GM19468 (cell line): ENCODE data around the gene CLSTN2.

Source experiments
- ATAC-seq: cut with Tn5 transposase; IDR thresholded peaks from one replicate; pipeline ENCODE4 v1.9.1; 2021; ENCODE audit warnings: mild to moderate bottlenecking, moderate library complexity, moderate number of reproducible peaks; ENCODE audit not compliant: unreplicated experiment; ENCODE audit errors: extremely low read depth

The CLSTN2 gene

DNA sequence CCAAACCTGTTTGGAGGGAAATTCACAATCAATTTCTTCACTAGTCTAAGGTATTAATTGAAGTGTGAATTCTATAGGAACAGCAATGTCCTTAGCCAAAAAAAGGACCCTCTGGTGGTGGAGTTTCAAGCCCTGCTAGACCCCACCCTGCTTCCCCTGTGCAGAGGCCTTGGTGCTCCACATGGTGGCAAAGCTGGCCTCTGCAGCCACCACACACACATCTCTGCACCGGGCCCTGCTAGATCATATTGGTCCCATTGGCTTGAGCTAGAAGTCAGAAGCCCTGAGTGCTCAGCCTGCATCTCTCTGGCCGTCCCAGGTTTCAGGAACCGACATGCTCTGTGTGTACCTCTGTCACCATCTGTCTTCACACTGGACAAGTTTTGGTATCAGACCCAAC, 522.0 kb downstream of the CLSTN2 start:
- ATAC-seq: no peak

DNA sequence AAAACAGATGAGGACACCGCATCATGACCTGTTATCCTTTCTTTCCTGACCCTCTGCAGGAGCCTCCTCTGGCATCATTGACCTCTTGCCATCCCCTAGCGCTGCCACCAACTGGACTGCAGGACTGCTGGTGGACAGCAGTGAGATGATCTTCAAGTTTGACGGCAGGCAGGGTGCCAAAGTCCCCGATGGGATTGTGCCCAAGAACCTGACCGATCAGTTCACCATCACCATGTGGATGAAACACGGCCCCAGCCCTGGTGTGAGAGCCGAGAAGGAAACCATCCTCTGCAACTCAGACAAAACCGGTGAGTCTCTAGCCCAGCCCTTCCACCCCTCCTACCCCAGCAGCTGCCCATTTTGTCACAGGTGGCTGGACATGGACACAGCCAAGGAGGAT, 524.5 kb downstream of the CLSTN2 start:
- no peak for ATAC-seq

DNA sequence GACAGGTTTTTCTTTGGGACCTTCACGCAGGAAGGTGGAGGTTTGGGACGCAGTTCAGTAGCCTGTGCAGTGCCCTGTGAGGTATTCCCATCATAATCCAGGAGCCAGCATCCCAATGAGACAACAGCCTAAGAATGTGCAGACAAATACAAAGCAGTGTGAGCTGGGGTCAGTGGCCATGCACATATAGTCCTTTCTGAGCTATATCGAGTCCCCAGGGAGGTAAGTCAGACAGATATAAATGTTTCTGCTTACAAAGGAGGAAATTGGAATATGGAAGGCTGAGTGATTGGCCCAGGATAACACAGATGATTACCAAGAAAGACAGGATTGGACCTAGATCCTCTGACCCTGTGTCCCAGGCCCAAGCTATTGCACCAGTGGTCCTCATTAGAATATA, 526.3 kb downstream of the CLSTN2 start:
- ATAC-seq: no peak

DNA sequence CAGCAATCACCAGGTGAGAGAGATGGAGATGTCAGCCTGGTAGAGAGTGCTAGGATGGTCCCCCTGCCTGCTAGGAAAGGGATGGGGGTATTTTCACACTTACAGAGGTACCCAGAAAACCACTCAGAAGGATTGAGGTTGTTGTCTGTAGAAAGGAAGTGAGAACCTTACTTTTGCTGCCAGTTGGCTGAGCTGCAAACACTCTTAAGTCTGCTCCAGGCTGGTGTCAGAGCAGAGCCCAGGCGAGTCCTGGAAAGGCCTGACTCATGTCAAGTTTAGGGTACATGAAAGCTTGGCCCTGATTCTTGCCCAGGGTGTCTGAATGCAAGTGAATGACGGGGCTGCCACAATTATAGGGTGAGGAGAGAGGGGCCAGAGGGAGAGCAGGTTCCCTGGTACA, 528.4 kb downstream of the CLSTN2 start:
- ATAC-seq: no peak

DNA sequence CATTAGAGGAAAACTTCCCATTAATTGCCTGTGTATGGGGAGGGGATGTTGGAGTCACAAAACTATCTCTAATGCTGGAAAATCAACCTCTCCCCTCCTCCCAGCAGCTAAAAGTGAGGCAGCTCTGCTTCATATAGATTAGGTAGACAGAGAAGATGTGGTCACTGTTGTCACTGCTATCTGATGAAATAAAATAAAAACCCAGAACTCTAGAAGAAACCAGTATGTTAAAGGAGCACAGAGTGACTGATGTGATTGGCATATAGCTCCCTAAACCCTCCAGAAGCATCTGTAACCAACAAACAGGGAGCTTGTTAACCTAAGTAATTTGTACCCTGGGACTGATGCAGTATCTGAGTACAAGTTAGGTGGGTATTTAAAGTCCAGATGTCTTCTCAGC, 531.0 kb downstream of the CLSTN2 start:
- no peak for ATAC-seq

DNA sequence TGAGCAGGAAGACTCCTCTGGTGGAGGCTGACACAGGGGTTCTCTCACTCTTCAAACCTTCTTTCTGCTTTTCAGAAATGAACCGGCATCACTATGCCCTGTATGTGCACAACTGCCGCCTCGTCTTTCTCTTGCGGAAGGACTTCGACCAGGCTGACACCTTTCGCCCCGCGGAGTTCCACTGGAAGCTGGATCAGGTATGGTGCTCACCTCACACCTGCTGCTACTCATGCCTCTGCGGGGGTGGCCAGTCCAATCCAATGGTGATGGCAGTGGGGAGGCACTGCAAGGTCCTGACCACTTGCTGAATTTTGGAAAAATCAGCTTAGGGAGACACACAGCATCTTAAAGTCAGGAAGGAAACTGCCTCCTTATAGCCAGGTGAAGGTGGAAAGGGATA, 531.5 kb downstream of the CLSTN2 start:
- no peak for ATAC-seq

DNA sequence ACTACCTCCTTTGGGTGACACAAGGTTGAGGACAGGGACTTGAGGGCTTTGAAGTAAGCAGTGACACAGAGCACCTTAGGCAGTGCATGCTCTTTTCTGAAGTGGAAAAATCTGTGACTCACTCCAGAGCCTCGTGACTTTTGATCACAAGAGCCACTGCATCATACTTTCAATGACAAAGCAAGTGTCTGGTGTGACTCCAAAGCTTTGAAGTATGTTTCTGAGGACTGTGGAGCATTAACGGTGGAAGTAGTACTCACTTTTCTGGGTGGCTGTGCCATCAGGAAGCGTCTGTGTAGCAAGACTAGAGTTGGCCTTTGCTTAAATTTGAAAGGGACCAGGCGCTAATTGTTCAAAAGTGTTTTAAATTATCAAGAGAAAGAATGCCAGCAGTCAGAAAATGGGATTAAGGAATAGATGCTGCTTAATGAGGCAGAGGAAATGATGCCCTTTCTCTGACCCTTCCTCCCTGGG, 532.2 kb downstream of the CLSTN2 start:
- no peak for ATAC-seq

DNA sequence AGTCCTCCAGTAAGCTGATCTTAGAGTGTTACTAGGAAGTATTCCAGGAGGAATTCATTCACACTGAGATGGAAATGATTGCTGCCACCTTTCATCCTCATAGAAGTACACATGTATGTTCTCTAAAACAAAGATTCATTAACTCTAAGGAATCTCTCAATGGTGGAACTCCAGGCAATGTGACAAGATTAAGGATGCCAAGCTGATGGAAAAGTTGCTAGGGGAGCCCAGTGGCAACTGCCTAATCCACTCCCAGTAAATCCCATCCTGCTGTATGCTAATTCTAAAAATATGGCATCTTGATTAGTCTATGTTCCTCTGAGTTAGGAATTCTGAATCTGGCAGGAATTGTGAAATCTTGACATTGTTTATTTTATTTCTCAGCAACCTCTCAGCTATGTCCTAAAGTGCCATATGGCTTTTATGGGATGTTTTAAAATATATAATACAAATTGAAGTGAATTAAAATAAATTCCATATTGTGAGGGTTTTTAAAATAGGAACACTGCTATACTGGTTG, 532.9 kb downstream of the CLSTN2 start:
- ATAC-seq: no peak

DNA sequence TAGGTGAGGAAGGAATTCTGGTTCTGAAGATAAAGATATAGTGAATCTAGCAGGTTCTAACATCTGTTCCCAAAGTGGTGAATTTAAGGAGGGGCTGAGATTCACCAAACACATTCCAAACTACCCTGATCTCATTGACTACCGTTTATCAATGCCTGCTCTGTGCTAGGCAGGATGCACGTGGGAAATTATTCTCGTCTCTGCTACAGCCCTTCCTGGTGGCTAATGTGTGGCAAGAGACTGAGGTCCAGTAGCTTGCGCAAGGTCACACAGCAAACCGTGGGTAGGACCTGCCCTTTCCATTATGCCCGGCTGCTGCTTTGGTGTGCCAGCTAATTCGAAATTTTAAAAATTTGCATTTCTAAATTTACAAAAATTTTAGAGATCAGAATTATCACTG, 533.4 kb downstream of the CLSTN2 start:
- no peak for ATAC-seq

DNA sequence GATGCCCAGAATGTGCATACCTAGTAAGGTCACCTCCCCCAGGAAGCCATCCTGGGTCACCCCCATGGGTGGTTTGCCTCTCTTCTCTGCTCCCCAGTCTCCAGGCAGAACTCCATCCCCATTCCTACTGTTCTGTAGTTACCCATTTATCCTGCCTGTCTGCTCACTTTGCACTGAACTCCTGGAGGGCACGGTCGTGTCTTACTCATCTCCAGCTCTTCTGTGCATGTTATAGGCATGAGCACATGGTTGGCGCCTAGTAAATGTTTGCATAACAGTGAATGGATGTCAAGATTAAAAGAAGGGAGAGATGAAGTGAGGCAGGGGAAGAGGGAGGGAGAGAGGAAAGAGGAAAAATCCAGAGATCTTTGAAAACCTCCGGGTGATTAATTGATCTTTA, 534.5 kb downstream of the CLSTN2 start:
- ATAC-seq: no peak

DNA sequence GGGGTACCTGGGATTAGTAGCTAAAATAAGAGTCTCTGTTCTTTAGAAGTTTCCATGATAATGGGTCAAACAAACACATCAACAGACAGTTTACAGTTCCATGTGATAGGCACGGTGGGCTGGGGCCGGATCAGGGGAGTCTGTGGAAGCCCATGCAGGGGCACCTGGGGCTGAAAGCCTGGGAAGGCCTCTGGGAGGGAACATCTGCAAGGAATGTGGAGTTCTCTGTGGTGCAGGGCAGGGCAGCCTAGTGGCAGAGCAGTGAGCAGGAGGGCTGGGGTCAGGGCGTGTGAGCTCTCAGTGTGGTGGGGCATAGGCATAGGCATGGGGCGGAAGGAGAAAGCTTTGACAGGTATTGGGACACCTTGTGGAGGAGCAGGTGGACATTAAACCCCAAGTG, 535.2 kb downstream of the CLSTN2 start:
- no peak for ATAC-seq

DNA sequence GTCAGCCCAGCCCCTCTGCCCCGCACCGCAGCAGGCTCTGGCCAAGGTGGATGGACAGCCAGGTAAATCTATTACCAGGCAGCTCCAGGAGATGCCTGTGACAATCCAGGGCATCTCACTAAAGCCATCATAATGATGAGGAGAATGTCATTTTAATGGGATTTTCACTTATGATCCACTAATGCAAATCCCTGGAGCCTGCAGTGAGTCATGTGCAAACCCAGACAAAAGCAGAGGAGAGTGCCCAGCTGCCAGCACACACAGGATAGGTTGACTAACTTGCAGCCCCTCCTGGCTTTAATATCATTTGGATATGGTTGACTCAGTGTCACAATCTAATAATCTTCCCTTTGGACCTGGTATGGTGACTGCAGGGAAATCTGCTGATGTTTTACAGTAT, 536.0 kb downstream of the CLSTN2 start:
- no peak for ATAC-seq

DNA sequence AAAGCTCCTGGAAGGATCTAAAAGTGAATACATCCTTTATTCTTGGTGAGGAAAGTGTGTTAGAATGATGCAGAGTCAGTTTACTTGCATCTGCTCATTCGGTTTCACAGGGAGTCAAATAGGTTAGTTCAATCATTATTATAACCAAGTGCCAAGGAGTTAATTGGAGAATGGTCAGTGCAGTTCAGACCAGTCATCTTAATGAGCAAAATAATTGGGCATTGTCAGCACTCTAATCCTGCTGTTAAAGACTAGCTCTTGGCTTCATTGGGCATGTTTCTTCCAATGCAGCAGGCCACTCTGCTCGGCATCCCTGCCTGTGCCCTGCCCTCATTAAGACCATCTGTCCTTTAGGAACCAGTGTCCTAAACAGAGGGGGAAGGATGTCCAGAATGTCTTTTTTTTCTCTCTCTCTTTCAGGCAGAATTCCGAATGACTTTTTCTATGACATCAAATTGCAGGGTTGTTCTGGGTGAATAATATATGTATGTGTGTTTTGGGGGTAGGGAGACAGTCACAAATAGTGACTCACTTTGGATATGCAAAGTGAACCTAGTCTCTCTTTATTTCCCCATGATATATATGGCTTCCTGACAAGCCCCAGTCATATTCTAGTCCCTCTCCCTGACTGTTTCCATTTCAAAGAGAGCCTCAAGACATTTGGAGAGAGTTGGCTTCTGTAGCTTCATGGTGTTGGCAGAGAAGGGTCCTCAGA, 537.5 kb downstream of the CLSTN2 start:
- ATAC-seq: no peak

DNA sequence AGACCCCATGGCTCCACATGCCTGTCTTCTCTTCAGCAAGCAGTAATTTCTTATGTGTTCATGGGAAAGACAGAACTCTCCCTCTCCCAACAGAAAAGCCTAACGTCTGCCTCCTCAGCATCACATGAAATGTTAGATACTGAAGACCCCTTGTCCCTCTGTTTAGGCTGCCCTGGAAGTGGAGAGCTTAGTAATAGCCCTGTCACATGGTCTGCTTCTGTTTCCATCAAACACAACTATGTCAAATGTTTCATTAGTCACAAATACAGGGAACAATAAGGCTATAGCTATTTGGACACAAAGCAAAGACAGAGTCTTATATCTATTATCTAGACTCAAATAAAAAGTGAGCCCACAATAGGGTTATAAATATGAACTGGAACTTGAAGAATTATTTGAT, 552.6 kb downstream of the CLSTN2 start:
- ATAC-seq: no peak

DNA sequence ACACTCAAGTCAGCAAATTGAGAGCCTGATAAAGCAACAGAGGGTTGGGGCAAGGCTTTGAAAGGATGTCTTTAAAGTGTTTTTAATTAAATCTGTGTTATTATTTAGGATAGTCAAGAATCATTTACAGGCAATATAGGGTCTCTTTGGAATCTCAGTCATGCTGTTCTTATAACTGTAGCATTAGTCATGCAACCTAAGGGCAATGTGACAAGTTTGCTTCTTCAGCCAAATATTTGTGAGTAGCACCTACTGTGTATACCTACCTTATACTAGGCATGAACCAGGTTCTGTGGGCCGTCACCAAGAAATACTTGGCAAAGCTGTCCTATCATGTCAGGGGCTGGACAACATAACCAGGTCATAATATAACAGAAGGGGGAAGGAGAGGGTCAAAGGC, 558.3 kb downstream of the CLSTN2 start:
- no peak for ATAC-seq

DNA sequence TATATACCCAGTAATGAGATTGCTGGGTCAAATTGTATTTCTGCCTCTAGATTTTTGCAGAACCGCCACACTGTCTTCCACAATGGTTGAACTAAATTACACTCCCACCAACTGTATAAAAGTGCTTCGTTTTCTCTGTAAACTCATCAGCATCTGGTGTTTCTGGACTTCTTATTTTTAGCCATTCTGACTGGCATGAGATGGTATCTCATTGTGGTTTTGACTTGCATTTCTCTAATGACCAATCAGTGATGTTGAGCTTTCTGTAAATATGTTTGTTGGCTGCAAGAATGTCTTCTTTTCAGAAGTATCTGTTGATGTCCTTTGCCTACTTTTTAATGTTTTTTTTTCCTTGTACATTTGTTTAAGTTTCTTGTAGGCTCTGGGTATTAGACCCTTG, 560.0 kb downstream of the CLSTN2 start:
- ATAC-seq: no peak

DNA sequence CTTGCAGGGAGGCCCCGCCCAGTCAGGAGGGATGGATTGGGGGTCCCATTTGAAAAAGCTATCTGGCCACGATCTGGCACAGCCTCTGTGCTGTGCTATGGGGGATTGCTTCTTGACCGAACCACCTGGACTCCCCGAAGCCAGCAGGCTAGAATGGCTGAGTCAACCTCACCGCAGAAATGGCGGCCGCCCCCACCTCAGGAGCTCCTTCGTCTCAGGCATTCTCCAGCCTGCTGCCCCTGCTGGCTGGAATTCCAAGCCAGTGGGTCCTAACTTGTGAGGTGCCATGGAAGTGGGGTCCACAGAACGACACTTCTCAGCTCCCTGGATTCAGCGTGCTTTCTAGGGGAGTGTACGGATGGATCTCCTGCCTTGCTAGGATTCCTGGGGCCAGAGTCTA, 562.3 kb downstream of the CLSTN2 start:
- ATAC-seq: no peak

DNA sequence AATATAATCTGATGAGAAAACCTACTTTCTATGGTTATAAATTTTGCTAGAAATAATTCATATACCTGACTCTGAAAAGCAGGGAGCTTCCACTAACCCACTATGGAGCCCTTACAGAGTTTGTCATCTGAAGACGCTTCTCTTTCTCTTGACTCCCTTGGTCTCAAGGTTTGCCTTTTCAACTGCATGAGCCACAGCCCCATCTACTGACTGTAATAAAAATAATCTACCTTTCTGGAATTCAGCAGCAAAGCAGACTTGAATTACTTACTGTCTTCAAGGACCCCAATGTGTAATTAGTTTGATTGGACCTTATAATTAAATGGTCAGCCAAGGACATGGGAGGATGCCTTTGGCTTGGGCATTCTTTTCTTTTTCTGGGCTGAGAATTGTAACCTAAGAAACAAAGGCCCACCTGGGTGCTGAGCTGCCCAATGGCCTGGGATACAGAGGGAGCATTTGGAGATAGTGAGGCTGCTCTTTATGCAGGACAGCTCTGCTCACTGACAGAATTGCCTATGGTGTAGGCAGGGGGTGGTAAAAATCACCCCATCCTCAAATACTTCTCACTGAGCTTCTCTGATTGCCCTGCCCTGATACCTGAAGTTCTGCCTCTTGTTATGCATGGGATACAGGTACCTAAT, 564.3 kb downstream of the CLSTN2 start:
- no peak for ATAC-seq

DNA sequence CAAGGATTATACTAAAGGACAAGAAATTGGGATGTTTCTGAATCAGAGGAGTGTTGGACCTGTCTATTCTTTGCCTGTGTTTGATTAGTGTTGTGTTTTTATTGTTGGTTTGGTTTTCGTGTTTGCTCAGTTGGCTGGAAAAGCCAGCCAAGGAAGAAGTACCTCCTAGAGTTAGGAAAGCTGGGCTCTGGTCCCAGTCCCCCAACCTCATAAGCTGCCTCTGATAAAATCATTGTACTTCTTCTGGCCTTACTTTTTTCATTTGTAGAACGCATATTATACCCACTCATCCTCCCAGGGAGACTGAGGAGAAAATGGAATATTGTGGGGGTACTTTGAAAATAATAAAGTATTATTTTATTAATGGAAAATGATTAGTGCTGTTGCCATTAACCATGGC, 565.5 kb downstream of the CLSTN2 start:
- ATAC-seq: no peak

DNA sequence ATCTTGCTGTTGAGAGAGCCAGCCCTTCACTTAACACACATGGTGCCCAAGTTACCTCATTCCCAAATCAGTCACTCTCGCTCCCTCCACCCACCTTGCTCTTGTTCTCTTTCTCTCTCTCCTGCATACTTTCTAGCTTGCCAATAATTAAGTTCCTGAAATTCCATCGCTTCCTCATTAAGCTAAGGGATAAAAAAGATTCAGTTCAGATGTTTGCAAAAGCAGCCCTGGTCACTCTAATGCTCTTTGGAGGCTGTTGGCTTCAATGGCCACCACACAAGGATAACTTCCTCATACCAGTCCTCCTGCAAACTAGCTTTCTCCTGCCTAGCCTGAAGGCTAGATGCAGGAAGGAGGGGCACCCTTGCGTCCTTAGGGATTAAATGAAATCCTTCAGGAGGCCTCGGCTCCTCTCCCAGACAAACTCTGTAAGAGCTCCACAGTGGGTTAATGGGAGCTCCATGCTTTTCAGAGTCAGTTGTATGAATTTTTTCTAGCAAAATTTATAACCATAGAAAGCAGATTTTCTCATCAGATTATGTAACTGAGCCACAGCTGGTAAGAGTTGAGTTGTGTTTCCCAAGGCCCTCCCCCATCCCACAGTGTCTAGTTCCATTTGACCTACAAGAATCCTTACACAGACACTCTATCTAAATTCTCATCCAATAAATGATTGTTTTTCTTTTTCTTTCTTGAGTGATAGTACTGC, 566.2 kb downstream of the CLSTN2 start:
- ATAC-seq: no peak

DNA sequence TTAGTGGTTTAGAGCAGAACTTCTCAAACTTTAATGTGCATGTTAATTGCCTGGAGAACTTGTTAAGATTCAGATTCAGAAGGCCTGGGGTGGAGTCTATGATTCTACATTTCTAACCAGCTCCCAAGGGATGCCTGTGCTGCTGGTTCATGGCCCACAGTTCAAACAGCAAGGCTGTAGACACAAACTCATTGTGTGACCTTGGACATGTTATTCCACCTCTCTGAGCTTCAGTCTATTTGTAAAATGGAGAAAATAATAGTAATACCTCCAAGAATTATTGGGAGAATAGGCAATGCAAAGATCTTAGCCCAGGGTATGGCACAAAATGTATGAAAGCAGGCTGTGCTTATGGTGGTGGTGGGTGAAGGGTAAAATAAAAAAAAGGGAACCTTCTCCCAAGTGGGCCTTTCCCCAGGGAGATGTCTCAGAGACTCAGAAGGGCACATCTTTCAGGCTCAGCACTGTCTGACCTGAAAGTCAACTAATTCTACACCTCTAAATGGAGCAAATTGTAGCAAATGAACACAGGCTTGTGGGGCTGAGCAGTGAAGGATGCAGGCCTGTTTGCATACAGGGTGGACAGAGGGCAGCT, 566.9 kb downstream of the CLSTN2 start:
- no peak for ATAC-seq
